HCEC 1CT (cell line): Measurements from ENCODE around the gene CLC.
"Not testable (repeated sequence)": the region's sequence is repeated elsewhere in the genome, so short reads cannot be mapped to it uniquely, and the experiment has no call there.

ENCODE experiments used
- DNase-seq: peaks from one replicate; pipeline ENCODE4 v3.0.0-alpha.2; 2017

Gene CLC

DNA sequence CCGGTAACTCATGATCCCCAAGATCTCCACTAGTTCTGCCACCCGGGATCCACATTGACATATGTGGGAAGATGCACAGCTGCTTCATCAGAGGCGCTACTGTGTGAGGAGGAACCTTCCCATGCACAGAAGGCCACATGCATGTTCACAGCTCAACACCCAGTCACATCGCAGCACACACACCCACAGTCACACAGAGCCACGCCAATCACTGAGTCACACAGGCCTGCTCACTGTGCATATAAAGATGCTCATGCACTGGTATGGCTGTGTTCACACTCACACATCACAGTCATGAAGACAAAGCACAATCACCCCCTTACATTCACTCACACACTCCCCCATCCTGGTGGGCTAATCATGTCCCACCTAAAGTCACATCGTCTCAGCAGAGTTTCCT is 9.8 kb downstream of the CLC start:
- DNase-seq: no peak

DNA sequence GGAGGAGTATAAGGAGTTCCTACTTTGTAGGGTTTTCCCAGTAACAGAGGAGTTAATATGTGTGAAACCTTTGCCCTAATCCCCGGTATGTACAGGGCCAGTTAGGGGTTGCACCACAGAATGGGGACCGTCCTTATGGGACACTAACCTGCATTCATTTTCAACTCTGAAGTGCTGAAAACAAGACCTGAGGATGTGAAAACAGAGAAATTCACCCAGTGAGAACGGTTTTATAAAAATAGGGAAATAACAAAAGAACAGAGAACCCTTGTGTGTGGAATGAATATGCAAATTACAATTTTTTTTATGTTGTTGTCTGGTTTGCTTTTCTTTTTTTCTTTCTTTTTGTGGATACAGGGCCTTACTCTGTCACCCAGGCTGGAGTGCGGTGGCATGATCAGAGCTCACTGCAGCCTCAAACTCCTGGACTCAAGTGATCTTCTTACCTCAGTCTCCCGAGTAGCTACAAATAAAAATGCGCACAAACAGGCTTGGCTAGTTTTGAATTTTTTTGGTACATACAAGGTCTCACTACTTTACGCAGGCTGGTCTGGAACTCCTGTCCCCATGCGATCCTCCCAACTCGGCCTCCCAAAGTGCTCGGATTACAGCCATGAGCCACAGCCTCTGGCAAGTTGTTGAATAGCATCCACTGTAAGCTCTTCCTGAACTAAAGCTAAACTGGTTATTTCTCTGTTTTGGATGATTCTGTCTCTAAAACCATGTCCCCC is 10.6 kb downstream of the CLC start:
- no peak for DNase-seq

- no peak for DNase-seq
These were observed 11.8 kb downstream of the CLC start for GRCh38 chr19:39725995-39726394.

- DNase-seq: not testable (repeated sequence)
These were observed 17.7 kb downstream of the CLC start for GRCh38 chr19:39720144-39720543.

GRCh38 chr19:39710333-39710890 is 27.4 kb downstream of the CLC start:
- DNase-seq: no peak

DNA sequence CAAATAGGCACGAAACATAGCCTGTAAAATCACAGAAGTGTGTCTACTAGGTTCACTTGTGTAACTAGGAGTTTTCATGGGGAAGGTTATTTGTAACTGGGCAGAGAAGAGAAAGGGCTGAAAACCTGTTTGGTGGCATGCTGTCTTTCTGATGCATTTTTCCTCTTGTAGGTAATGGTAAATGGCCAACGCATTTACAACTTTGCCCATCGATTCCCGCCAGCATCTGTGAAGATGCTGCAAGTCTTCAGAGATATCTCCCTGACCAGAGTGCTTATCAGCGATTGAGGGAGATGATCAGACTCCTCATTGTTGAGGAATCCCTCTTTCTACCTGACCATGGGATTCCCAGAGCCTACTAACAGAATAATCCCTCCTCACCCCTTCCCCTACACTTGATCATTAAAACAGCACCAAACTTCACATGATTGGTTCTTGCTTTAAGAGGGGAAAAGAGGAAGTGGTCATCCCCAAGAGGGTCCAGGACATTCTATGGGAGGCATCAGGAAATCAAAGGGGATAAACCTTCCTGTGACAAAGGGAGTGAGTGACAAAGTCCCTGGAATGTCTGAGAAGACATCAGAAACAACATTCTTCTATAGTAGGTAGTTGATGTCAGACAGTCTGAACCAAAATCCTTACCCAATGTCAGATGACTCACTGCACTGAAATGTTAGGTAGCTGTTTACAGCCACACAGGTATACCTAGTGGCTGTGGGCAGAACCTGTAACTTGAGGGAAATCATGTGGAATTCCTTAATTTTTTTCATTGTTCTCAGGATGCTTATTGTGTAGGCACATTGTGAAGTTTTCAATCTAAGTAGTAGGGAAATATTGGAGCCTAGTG is 28.6 kb downstream of the CLC start:
- DNase-seq: no peak

DNA sequence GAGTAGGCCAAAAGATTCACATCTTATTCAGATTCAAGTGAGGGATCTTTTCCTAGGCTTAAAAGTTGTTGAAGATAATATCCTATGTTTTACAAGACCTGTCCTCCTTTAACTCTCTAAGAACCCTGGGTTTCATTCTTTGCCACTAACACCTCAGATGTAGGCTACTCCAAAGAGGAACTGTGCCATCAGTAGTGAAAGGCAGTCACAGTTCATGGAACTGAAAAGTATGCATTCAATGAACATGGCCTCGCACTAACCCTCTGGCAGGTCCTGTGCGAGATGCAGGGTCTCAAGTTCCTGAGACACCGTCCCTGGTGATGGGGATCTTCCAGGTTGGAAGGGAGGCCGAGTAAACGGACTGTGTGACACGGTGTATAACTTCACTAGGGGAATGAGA is 29.2 kb downstream of the CLC start:
- DNase-seq: no peak

- DNase-seq: no peak
These were observed 32.1 kb downstream of the CLC start for GRCh38 chr19:39705578-39706188.

DNA sequence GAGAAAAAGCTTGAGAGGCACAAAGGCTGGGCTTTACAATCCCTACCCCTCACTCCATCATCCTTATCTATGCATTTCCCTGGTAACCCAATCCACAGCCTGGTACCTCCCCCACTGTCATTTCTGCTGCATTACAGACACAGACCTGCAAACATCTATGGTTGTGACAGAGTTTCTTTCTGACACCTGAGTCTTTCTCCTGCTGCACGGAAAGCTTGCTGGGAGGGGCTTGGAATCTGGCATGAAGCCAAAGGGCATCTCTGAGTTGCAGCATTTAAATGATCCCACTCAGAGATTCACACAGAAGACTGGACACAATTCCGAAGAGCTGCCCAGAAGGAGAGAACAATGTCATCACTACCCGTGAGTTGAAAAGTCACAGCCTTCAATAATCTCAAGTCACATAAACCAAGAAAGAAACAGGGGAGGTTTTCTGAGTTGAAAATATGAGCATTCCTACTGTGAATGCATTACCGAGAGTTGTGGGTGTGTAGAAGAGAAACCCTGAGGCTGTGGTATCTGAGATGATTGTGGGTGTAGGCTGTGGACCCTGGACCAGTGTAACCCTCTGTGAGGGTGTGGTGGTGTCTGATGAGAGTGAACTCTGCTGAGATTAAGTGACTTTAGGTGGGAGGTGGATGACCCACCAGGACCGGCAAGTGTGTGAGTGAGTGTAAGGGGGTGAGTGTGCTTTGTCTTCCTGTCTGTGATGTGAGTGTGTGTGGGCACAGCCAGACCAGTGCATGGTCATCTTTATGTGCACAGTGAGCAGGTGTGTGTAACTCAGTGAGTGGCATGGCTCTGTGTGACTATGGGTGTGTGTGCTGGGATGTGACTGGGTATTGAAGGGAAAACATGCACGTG is 33.4 kb downstream of the CLC start, which contains the start of gene LGALS14:
Gene LGALS14, plus strand, starts transcription at position 301 of the 864 bp plus-strand sequence. Its CDS starts 48 bp downstream, at position 349.
- DNase-seq: no peak

DNA sequence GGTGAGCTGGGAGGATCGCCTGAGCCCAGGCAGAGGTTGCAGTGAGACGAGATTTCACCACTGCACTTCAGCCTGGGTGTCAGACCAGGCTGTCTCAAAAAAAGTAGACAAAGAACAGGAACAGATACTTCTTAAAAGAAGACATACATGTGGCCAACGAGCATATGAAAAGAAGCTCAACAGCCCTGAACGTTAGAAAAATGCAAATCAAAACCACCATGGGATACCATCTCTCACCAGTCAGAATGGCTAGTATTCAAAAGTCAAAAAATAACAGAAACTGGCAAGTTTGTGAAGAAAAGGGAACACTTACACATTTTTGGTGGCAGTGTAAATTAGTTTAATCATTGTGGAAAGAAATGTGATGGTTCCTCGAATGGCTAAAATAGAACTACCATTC is 36.5 kb downstream of the CLC start:
- DNase-seq: no peak

DNA sequence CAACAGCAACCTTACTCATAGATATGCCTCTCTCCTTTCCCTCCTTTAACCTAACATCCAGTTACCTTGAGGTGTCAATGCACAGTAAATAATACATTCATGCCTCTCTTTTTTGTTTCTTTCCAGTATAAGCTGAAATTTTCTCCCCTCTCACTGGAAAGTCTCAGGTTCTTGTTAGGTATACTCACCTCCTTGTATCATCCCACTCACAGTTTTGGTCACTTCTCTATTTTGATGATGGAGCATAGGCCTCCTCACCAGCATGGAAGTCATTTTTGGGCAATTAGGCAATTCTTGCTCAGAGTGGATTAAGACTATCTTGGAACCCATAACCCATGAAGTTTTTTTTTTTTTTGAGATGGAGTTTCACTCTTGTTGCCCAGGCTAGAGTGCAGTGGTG is 39.3 kb downstream of the CLC start:
- DNase-seq: no peak

GRCh38 chr19:39696387-39696786 is 41.4 kb downstream of the CLC start:
- DNase-seq: no peak

DNA sequence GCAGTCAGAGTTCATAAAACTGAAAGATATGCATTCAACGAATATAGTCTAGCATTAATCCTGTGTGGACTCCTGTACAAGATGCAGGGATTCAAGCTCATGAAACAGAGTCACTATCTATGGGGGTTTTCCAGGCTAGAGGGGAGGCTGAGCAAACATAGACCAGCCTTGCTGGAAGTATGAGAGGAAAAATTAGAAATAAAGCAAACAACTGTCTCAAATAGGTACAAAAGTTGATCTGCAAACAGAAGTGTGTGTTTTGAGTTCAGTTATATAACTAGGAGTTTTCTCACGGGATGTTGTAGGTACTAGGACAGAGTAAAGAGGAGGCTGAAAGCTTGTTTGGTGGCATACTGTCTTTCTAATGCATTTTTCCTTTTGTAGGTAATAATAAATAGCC is 42.1 kb downstream of the CLC start:
- no peak for DNase-seq

GRCh38 chr19:39692822-39693221 is 45.0 kb downstream of the CLC start:
- DNase-seq: no peak

GRCh38 chr19:39692166-39692565 is 45.7 kb downstream of the CLC start:
- peak; percentile 11 for DNase-seq

DNA sequence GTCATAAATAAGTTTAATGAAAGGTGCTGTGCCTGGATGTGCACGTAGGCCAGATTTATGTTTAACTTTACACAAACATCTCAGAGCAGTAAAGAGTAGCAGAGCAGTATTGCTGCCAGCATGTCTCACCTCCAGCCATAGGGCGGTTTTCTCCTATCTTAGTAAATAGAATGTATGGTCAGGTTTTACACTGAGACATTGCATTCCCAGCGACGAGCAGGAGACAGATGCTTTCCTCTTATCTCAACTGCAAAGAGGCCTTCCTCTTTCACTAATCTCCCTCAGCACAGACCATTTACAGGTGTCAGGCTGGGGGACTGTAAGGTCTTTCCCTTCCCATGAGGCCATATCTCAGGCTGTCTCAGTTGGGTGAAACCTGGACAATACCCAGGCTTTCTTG is 49.2 kb downstream of the CLC start:
- not testable (repeated sequence) for DNase-seq

DNA sequence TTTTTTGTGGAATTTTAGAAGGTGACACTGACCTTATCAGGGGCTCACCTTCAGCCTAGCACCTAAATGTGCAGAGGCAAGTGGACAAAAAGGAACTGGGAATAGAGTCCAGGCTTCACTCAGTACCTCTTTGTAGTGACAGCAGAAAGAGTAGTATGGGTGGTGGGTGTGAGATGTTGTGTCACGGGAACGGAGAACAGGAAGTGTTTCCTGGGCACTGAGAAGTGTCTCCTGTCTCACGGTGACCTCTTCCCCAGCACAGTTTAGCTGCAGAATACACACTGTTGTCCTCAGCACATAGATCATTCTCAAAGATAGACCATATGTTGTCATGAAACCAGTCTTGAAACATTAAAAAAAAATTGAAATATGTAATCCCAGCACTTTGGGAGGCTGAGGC is 51.1 kb downstream of the CLC start:
- DNase-seq: no peak

DNA sequence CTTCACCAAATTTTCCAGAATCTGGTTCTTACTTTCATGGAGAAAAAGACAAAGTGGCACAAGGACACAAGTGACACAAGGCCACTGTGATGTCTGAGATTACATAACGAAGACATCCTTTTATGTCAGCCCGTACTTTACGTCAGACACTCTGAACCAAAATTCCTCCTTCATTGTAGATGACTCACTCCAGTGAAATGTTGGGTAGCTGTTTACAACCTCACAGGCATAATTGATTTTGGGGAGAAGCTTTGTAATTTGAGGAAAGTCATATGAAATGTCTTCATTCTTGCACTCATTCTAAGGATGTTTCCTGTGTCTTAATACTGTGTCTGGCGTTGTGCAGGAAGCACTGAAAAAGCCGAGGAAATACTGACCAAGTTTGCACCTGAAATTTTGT is 53.6 kb downstream of the CLC start:
- peak; percentile 3 for DNase-seq

- no peak for DNase-seq
These were observed 56.4 kb downstream of the CLC start for GRCh38 chr19:39681416-39681815.
